Stimulated activated CD4-positive, alpha-beta T cell treated with anti-CD3 and anti-CD28 coated beads, TNF-alpha, amount 100 ng/mL, for 1 hour (primary cell): Measurements from ENCODE around the gene GSE1.

ENCODE experiments used
- DNase-seq, 3 donors: peaks; one replicate each; pipeline ENCODE4 v3.0.0-alpha.2; 2020; ENCODE audit warnings: low read depth in 3 of 3, low spot score in 1 of 3

Gene GSE1

GRCh38 chr16:85658504-85659326 is 45.6 kb downstream of the GSE1 start:
- no peak for DNase-seq

GRCh38 chr16:85659336-85659735 is 46.2 kb downstream of the GSE1 start:
- no peak for DNase-seq

GRCh38 chr16:85659805-85660511 is 46.8 kb downstream of the GSE1 start:
- DNase-seq: peak; percentile 4 to 56 (median 19)

- no peak for DNase-seq
Observed at GRCh38 chr16:85660843-85661739, 48.0 kb downstream of the GSE1 start.

- DNase-seq: no peak
Observed at GRCh38 chr16:85661740-85662481, 48.8 kb downstream of the GSE1 start.

- no peak for DNase-seq
Observed at GRCh38 chr16:85662482-85662812, 49.3 kb downstream of the GSE1 start.

- no peak for DNase-seq
Observed at GRCh38 chr16:85662976-85663830, 50.1 kb downstream of the GSE1 start.

- no peak for DNase-seq
Observed at GRCh38 chr16:85663891-85664321, 50.8 kb downstream of the GSE1 start.

- no peak for DNase-seq
Observed at GRCh38 chr16:85664580-85665372, 51.7 kb downstream of the GSE1 start.

GRCh38 chr16:85665373-85665740 is 52.2 kb downstream of the GSE1 start:
- no peak for DNase-seq

GRCh38 chr16:85665929-85666328 is 52.8 kb downstream of the GSE1 start:
- DNase-seq: no peak

- no peak for DNase-seq
Observed at GRCh38 chr16:85667261-85667660, 54.1 kb downstream of the GSE1 start.

- no peak for DNase-seq
Observed at GRCh38 chr16:85667841-85668413, 54.8 kb downstream of the GSE1 start.

GRCh38 chr16:85668676-85669424 is 55.7 kb downstream of the GSE1 start:
- no peak for DNase-seq

- DNase-seq: no peak
Observed at GRCh38 chr16:85670840-85671239, 57.7 kb downstream of the GSE1 start.

GRCh38 chr16:85673529-85674417 is 60.7 kb downstream of the GSE1 start:
- no peak for DNase-seq

- no peak for DNase-seq
Observed at GRCh38 chr16:85674418-85674755, 61.3 kb downstream of the GSE1 start.
